ENCODE data around the gene TDRD7. TPM values are rescaled to one million over a fixed set of nuclear protein-coding genes. Genes with fewer than 3 reads are reported as not detected.

TDRD7 gene
- total and polyA plus RNA-seq, 2 of the 13 experiments (the other 11 are each of a cell fraction or from before 2014, with no cell fraction given): 9.8 to 15.5 TPM

- Histone ChIP-seq H3K4me3 (replicated peaks in 1 of 3; ENCODE audit: insufficient read depth in 1 of 3, low read depth in 2 of 3, low read length in 3 of 3) (no peak overlapping the region), H2AFZ (ENCODE audit: low read length) (no peak overlapping the region), H3K27ac (ENCODE audit: extremely low read length, insufficient read depth, low read length) (no peak overlapping the region), H3K9me3 (ENCODE audit: low read length) (no peaks in the 10 kb centered on the region), H3K79me2 (ENCODE audit: insufficient read depth, low read length) (no peaks in the 10 kb centered on the region), H4K20me1 (ENCODE audit: insufficient read depth, low read length) (no peaks in the 10 kb centered on the region), H3K36me3 (replicated peaks in 1 of 2; ENCODE audit: control insufficient read depth in 1 of 2, insufficient read depth in 2 of 2, low read length in 2 of 2) (no peaks in the 10 kb centered on the region), H3K4me1 (ENCODE audit: insufficient read depth, low read length) (peaks cover 71% of the 10 kb centered on the region), H3K9ac (ENCODE audit: insufficient read depth, low read depth, low read length) (no peak overlapping the region), H3K4me2 (ENCODE audit: low read depth, low read length) (no peak overlapping the region), H3K27me3 (ENCODE audit: control insufficient read depth in 1 of 2, insufficient read depth in 2 of 2, low read length in 2 of 2) (no peaks in the 10 kb centered on the region)
- intact Hi-C loops (cut with micrococcal nuclease; ENCODE audit: unreplicated experiment) (loop anchor here (5.0 kb wide), 2 partner anchors 228 to 532 kb away; no protein-coding TSS in a partner anchor), in situ Hi-C loops (cut with HindIII; ENCODE audit: extremely low pct_ligation_motif_present, low pct_unique_long_range_greater_than_20kb) (no loop called here)
- no peak for ATAC-seq
- no peak for TF ChIP-seq ZBTB10 (CRISPR knock-in tag; IDR thresholded peaks at IDR 0.05; ENCODE audit: borderline replicate concordance)
- TF ChIP-seq CHCHD3 (CRISPR knock-in tag; IDR thresholded peaks at IDR 0.05): no peak
- TF ChIP-seq NCOR1 (IDR thresholded peaks at IDR 0.05; ENCODE audit: borderline replicate concordance, low read length): no peak
- TF ChIP-seq SSRP1 (CRISPR knock-in tag; IDR thresholded peaks at IDR 0.05): no peak
- TF ChIP-seq BCL6 (CRISPR knock-in tag; IDR thresholded peaks at IDR 0.05): no peak
- no peak for TF ChIP-seq BRF2 (CRISPR knock-in tag; IDR thresholded peaks at IDR 0.05)
- no peak for TF ChIP-seq YEATS2 (CRISPR knock-in tag; IDR thresholded peaks at IDR 0.05; ENCODE audit: borderline replicate concordance)
- FAIRE-seq: no peak
- BruUV-seq (replicated peaks): no TSS peak
- 100% methylated on average over 2 of the region's 3 CpGs for WGBS (ENCODE audit: low lambda C conversion rate)
- ChIA-PET POLR2A (interaction anchor here (1.8 to 5.4 kb wide), 2 partner anchors 15 to 17 kb away, joined by 8 to 39 read pairs; no protein-coding TSS in a partner anchor), CTCF (ENCODE audit: low intra/inter-chr PET ratio, low total read pairs) (no interaction called here)
- no peak for DNase-seq (ENCODE audit: low spot score)
Measured at GRCh38 chr9:97389249-97389648, 22.6 kb upstream of the TDRD7 start.

All from HepG2 (cell line).